PC-9 (cell line): ENCODE measurements around the gene LCE2A. TPM values are rescaled to one million over a fixed set of nuclear protein-coding genes. Genes with fewer than 3 reads are reported as not detected.
"Not testable (repeated sequence)": the region's sequence is repeated elsewhere in the genome, so short reads cannot be mapped to it uniquely, and the experiment has no call there.

ENCODE experiments used
- BruUV-seq: library from RNA; stranded (reverse); fragments of 400-500 nt; replicated peaks from 2 replicates; lab custom pipeline; 2021; lab: Mats Ljungman, UMichigan
- CTCF ChIA-PET: fragments of 300-600 bp; sonication (Branson Sonifier 250); formaldehyde crosslinking; loops from one replicate; lab custom pipeline; 2022; ENCODE audit warnings: antibody characterized with exemption; lab: Charles Lee
- POLR2A ChIA-PET: fragments of 300-600 bp; sonication (Branson Sonifier 250); formaldehyde crosslinking; loops from one replicate; lab custom pipeline; 2022; ENCODE audit warnings: antibody characterized with exemption; ENCODE audit not compliant: unreplicated experiment; lab: Charles Lee
- DNase-seq, 2 experiments: peaks; one replicate each; pipeline versions ENCODE4 v3.0.0 to v3.0.0-alpha.2; 2015 to 2022; ENCODE audit warnings: mixed read lengths in 1 of 2
- H2AFZ ChIP-seq: fragments of 200-600 bp; sonication (generic); 2 replicates; pipeline ENCODE4 v1.8.1; 2017; ENCODE audit warnings: antibody characterized with exemption
- H3F3A ChIP-seq: fragments of 200-600 bp; sonication (generic); 2 replicates; pipeline ENCODE4 v1.8.1; 2017; ENCODE audit warnings: antibody characterized with exemption, mild to moderate bottlenecking, low read depth; ENCODE audit not compliant: insufficient read depth
- H3K27ac ChIP-seq: fragments of 200-600 bp; sonication (generic); 2 replicates; pipeline ENCODE4 v1.6.1; 2016; ENCODE audit warnings: mixed run types
- H3K27me3 ChIP-seq: fragments of 200-600 bp; sonication (generic); 2 replicates; pipeline ENCODE4 v1.6.1; 2016; ENCODE audit warnings: low read depth, mixed run types; ENCODE audit not compliant: insufficient read depth
- H3K36me3 ChIP-seq: fragments of 200-600 bp; sonication (generic); 2 replicates; pipeline ENCODE4 v1.6.1; 2016; ENCODE audit warnings: low read depth, mixed run types
- H3K4me1 ChIP-seq: fragments of 200-600 bp; sonication (generic); replicated peaks from 2 replicates; pipeline ENCODE4 v1.6.1; 2016; ENCODE audit warnings: mixed run types; ENCODE audit not compliant: insufficient read depth
- H3K4me2 ChIP-seq: fragments of 200-600 bp; sonication (generic); 2 replicates; pipeline ENCODE4 v1.6.1; 2017; ENCODE audit warnings: mixed run types
- H3K4me3 ChIP-seq: fragments of 200-600 bp; sonication (generic); 2 replicates; pipeline ENCODE4 v1.6.1; 2016; ENCODE audit warnings: mixed run types
- H3K79me2 ChIP-seq: fragments of 200-600 bp; sonication (generic); 2 replicates; pipeline ENCODE4 v1.6.1; 2017; ENCODE audit warnings: low read depth, mixed run types
- H3K9me2 ChIP-seq: fragments of 200-600 bp; sonication (generic); 2 replicates; pipeline ENCODE4 v1.8.1; 2017; ENCODE audit warnings: mild to moderate bottlenecking; ENCODE audit not compliant: insufficient read depth
- H3K9me3 ChIP-seq: fragments of 200-600 bp; sonication (generic); 2 replicates; pipeline ENCODE4 v1.8.1; 2016; ENCODE audit warnings: low read depth; ENCODE audit not compliant: insufficient read depth
- H4K20me1 ChIP-seq: fragments of 200-600 bp; sonication (generic); 2 replicates; pipeline ENCODE4 v1.8.1; 2017; ENCODE audit not compliant: insufficient read depth
- CTCF ChIP-seq: fragments of 200-600 bp; sonication (generic); conservative IDR thresholded peaks from 2 replicates; pipeline ENCODE4 v1.6.1; 2017; ENCODE audit warnings: mixed run types, antibody characterized with exemption, mild to moderate bottlenecking, moderate library complexity
- EZH2 ChIP-seq: fragments of 200-600 bp; sonication (generic); IDR thresholded peaks from 2 replicates; pipeline ENCODE4 v1.8.0; 2017; ENCODE audit warnings: antibody characterized with exemption, low read depth
- intact Hi-C: fragments of 100-400 bp; cut with micrococcal nuclease; formaldehyde crosslinking; loops from one replicate; pipeline ENCODE4 v1.10.0; 2022; ENCODE audit not compliant: unreplicated experiment
- total RNA-seq: library from RNA; stranded (reverse); gene quantifications from 2 replicates; pipeline ENCODE4 v1.2.3, GENCODE V29; 2021

The LCE2A gene
- total RNA-seq, 1 experiment from 2014 or later = not detected

- H3K4me2 ChIP-seq = no peak overlapping the region
- H2AFZ ChIP-seq = no peak overlapping the region
- no peaks in the 10 kb centered on the region for H3K9me3 ChIP-seq
- no peak overlapping the region for H3K4me3 ChIP-seq
- BruUV-seq = no TSS peak
- H3K9me2 ChIP-seq = no peaks in the 10 kb centered on the region
- no peaks in the 10 kb centered on the region for H3K79me2 ChIP-seq
- POLR2A ChIA-PET = no interaction called here
- no peaks in the 10 kb centered on the region for H4K20me1 ChIP-seq
- intact Hi-C loops = no loop called here
- no peaks in the 10 kb centered on the region for H3K4me1 ChIP-seq
- TF ChIP-seq EZH2 = no peak
- no peak for TF ChIP-seq CTCF
- CTCF ChIA-PET = no interaction called here
- H3F3A ChIP-seq = no peaks in the 10 kb centered on the region
- no peak for DNase-seq
- H3K27ac ChIP-seq = no peak overlapping the region
- H3K27me3 ChIP-seq = peaks cover 55% of the 10 kb centered on the region
- H3K36me3 ChIP-seq = no peaks in the 10 kb centered on the region
Measured at GRCh38 chr1:152681616-152682015, 16.5 kb upstream of the LCE2A start.

GRCh38 chr1:152683846-152684245 is 14.3 kb upstream of the LCE2A start:
- no TSS peak for BruUV-seq
- Histone ChIP-seq H3K9me2 (no peaks in the 10 kb centered on the region), H3K4me2 (no peak overlapping the region), H3K36me3 (no peaks in the 10 kb centered on the region), H3K4me3 (no peak overlapping the region), H3K79me2 (no peaks in the 10 kb centered on the region), H3K27ac (no peak overlapping the region), H2AFZ (no peak overlapping the region), H3K27me3 (peaks cover 54% of the 10 kb centered on the region), H3K9me3 (no peaks in the 10 kb centered on the region), H3F3A (no peaks in the 10 kb centered on the region), H3K4me1 (no peaks in the 10 kb centered on the region), H4K20me1 (no peaks in the 10 kb centered on the region)
- intact Hi-C loops = no loop called here
- TF ChIP-seq EZH2 (no peak), CTCF (no peak)
- DNase-seq = no peak
- ChIA-PET POLR2A (no interaction called here), CTCF (no interaction called here)

GRCh38 chr1:152685823-152686222 is 12.3 kb upstream of the LCE2A start, which contains the start of gene LCE2B:
Gene LCE2B, plus strand, starts transcription at chr1:152686123. Its CDS starts 721 bp downstream, at chr1:152686844.
- H3F3A ChIP-seq, POLR2A ChIA-PET, H3K27ac ChIP-seq, H3K79me2 ChIP-seq, H3K9me3 ChIP-seq, intact Hi-C loops, H3K4me2 ChIP-seq, H3K4me3 ChIP-seq, H2AFZ ChIP-seq, CTCF ChIA-PET, H3K4me1 ChIP-seq, DNase-seq, H4K20me1 ChIP-seq, BruUV-seq, H3K9me2 ChIP-seq, H3K36me3 ChIP-seq: not testable (repeated sequence)
- H3K27me3 ChIP-seq = peaks cover 46% of the 10 kb centered on the region

- CTCF ChIA-PET = no interaction called here
- POLR2A ChIA-PET = no interaction called here
- H3K4me3 ChIP-seq = no peak overlapping the region
- no peak overlapping the region for H2AFZ ChIP-seq
- H3F3A ChIP-seq = no peaks in the 10 kb centered on the region
- TF ChIP-seq CTCF = no peak
- no peak for TF ChIP-seq EZH2
- H3K79me2 ChIP-seq = no peaks in the 10 kb centered on the region
- no peaks in the 10 kb centered on the region for H4K20me1 ChIP-seq
- BruUV-seq = no TSS peak
- intact Hi-C loops = no loop called here
- no peaks in the 10 kb centered on the region for H3K9me2 ChIP-seq
- no peaks in the 10 kb centered on the region for H3K4me1 ChIP-seq
- no peak overlapping the region for H3K4me2 ChIP-seq
- H3K27ac ChIP-seq = no peak overlapping the region
- no peaks in the 10 kb centered on the region for H3K9me3 ChIP-seq
- peaks cover 29% of the 10 kb centered on the region for H3K27me3 ChIP-seq
- no peaks in the 10 kb centered on the region for H3K36me3 ChIP-seq
- no peak for DNase-seq
Measured at GRCh38 chr1:152699746-152700145, 1.6 kb downstream of the LCE2A start.
